Measurements from ENCODE around the gene BUD31.
"Not testable (repeated sequence)": the region's sequence is repeated elsewhere in the genome, so short reads cannot be mapped to it uniquely, and the experiment has no call there.

Gene BUD31

DNA sequence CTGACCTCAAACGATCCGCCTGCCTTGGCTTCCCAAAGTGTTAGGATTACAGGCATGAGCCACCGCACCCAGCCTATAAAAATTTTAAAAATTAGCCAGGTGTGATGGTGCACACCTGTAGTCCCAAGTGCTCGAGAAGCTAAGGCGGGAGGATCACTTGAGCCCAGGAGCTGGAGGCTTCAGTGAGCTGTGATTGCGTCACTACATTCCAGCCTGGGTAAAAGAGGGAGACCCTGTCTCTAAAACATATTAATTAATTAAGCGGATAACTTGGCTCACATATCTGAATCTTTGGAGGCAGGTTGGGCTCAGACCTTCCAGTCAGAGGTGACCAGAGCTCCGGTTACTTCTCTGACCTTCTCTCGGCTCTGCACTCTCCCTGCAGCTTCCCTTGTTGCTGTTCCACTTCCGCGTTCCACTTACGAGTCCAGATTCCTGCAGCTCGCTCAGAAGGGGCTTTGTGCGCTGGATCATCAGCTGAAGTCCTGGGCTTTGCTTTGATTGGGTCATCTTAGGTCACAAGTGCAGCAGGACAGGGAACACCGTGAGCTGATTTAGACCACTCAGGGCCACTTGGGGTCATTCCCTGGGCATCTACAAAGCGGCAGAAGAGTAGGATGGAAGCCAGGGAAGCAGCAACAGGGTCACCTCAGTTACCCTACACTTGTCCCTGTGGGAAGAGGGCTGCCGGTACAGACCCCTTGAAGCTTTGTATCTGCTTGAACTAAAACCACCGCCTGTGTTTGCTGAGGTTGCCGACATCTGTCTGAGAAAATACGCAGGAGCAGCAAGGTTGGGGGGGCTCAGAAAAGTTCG is 36.3 kb upstream of the BUD31 start:
- Histone ChIP-seq H3K27me3 (ENCODE audit: control insufficient read depth, insufficient read depth, low read length) (no peaks in the 10 kb centered on the region), H3K4me3 (ENCODE audit: low read length) (no peak overlapping the region), H3K27ac (ENCODE audit: low read length) (no peak overlapping the region)

DNA sequence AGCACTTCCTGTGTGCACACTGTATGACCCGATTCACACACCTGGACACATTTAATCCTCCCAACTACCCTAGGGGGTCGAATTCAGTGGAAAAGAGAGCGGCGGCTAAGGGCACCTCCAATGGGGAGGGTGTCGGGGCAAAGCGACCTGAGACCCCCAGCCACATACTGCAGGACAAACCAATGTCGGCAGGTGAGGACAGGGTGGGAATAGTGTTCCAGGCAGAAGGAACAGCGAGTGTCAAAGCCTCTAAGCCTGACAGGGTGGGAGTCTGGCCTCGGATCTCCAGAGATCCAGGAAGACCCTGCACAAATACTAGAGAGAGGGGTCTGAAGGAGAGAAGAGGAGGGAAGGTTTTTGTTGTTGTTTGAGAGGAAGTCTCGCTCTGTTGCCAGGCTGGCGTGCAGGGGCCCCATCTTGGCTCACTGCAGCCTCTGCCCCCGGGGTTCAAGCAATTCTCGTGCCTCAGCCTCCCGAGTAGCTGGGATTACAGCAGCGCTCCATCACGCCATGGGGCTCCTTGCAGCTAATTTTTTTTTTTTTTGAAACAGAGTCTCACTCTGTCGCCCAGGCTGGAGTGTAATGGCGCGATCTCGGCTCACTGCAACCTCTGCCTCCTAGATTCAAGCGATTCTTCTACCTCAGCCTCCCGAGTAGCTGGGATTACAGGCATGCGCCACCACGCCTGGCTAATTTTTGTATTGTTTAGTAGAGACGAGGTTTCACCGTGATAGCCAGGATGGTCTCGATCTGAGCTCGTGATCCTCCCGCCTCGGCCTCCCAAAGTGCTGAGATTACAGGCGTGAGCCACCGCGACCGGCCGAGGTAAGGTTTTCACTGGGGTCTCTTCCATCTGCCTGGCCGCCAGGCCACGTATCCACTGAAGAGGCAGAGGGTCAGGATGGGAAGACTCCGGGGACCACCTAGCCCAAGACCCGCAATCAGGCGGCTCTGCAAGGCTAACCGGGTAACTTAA is 35.4 kb upstream of the BUD31 start:
- DNase-seq (ENCODE audit: low read depth, low spot score) = no peak
- H3K4me3 ChIP-seq (ENCODE audit: low read length) = peak overlapping the region; percentile 79; the same call in 1 of the 2 replicates
- H3K9me3 ChIP-seq (ENCODE audit: control insufficient read depth, insufficient read depth, low read length) = no peaks in the 10 kb centered on the region
- WGBS (ENCODE audit: insufficient coverage, insufficient read length) = no CpG with 5 or more reads among the region's 41 CpGs
- no peaks in the 10 kb centered on the region for H3K36me3 ChIP-seq (ENCODE audit: control insufficient read depth, insufficient read depth, low read length)
- no peaks in the 10 kb centered on the region for H3K4me1 ChIP-seq (ENCODE audit: control insufficient read depth, insufficient read depth, low read length)
- H3K27ac ChIP-seq (ENCODE audit: low read length) = no peak overlapping the region
- no peaks in the 10 kb centered on the region for H3K27me3 ChIP-seq (ENCODE audit: control insufficient read depth, insufficient read depth, low read length)

More for the DNA sequence above, 36.3 kb upstream of the BUD31 start:
- WGBS (ENCODE audit: insufficient coverage, insufficient read length) = no CpG with 5 or more reads among the region's 21 CpGs
- no peak for DNase-seq (ENCODE audit: low read depth, low spot score)
- no peaks in the 10 kb centered on the region for H3K9me3 ChIP-seq (ENCODE audit: control insufficient read depth, insufficient read depth, low read length)
- H3K36me3 ChIP-seq (ENCODE audit: control insufficient read depth, insufficient read depth, low read length) = no peaks in the 10 kb centered on the region
- H3K4me1 ChIP-seq (ENCODE audit: control insufficient read depth, insufficient read depth, low read length) = no peaks in the 10 kb centered on the region

DNA sequence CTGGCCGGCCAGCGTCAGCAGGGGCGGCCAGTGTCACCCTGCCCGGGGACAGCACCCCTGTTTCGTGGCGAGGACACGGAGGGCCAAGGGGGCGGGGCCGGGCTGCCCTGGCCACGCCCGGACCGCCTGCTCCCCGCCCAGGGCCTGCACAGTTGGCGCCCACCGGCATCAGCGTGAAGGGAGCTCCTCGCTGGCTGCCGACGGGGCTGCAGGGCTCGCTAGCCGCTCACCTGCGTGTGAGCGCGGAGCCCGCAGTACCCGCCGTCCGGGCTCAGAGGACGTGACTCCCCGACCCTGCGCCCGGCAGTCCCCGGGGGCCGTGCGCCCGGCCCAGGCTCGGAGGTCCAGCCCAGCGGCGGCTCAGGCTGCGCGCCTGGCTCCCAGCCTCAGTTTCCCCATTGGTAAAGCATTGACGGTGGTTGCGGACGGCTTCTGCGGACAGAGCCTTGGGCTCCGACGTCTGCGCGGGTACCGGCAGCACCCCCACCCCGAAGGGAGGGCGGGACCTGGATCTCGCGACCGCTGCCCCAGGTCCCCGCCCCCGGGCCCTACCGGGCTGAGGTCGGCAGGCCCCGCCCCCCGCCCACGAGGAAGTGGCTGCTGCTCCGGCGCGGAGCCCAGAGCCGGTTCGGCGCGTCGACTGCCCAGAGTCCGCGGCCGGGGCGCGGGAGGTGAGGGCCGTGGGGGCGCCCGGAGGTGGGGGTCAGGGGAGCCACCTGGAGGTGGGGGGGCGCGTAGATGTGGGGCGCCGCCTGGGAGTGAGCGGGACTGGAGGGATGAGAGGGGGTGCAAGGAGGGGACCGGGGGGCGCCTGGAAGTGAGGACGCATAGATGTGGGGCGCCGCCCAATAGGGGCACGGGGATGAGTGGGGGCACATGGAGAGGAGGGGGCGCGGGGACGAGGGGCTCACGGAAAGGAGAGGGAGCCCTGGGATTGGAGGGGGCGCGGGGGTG is 34.4 kb upstream of the BUD31 start, which contains the start of gene ARPC1B:
TSS of gene ARPC1B (plus strand) at position 620 of the 954 bp plus-strand sequence. CDS start 10,985 bp downstream, outside the sequence.
- no peaks in the 10 kb centered on the region for H3K27me3 ChIP-seq (ENCODE audit: control insufficient read depth, insufficient read depth, low read length)
- H3K4me1 ChIP-seq (ENCODE audit: control insufficient read depth, insufficient read depth, low read length) = no peaks in the 10 kb centered on the region
- H3K27ac ChIP-seq (ENCODE audit: low read length) = no peak within 1 kb of the TSS
- no peak for DNase-seq (ENCODE audit: low read depth, low spot score)
- H3K36me3 ChIP-seq (ENCODE audit: control insufficient read depth, insufficient read depth, low read length) = no peaks in the 10 kb centered on the region
- H3K4me3 ChIP-seq (ENCODE audit: low read length) = peak within 1 kb of the TSS; percentile 79
- H3K9me3 ChIP-seq (ENCODE audit: control insufficient read depth, insufficient read depth, low read length) = no peaks in the 10 kb centered on the region
- no CpG with 5 or more reads among the region's 95 CpGs for WGBS (ENCODE audit: insufficient coverage, insufficient read length)

DNA sequence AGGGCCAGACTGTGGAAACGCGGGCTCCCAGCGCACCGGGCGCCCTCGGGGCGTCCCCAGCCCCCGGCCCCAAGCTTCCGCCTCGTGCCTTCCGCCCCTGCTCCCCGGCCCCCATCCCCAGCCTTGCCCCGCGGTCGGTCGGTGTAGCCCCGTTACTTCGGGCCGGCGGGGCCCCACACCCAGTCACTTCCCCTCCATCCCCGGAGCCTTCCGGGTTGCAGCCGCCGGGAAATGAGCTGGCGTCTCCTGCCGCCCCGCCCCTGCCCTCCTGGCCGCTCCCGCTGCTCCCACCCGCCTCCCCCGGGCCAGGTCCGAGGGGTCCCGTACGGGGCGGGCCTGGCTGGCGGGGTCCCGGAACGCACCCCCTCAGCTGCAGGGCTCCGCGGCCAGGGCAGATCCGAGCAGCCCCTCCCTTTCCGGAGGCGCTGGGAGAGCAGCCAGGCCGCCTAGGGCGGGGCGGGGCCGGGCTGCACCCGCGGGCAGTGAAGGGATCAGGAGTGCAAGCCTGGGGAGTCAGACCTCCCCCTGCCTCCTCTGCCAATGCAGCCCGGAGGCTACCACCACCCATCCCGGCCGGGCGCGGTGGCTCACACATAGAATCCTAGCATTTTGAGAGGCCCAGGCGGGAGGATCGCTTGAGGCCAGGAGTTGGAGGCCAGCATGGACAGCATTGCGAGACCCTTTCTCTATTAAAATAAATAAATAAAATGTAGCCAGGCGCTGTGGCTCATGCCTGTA is 33.5 kb upstream of the BUD31 start:
- Histone ChIP-seq H3K4me1 (ENCODE audit: control insufficient read depth, insufficient read depth, low read length) (peaks cover 1% of the 10 kb centered on the region; the same call in 1 of the 2 replicates), H3K9me3 (ENCODE audit: control insufficient read depth, insufficient read depth, low read length) (no peaks in the 10 kb centered on the region), H3K27me3 (ENCODE audit: control insufficient read depth, insufficient read depth, low read length) (no peaks in the 10 kb centered on the region), H3K4me3 (ENCODE audit: low read length) (peak overlapping the region; percentile 79), H3K36me3 (ENCODE audit: control insufficient read depth, insufficient read depth, low read length) (no peaks in the 10 kb centered on the region), H3K27ac (ENCODE audit: low read length) (no peak overlapping the region)
- no CpG with 5 or more reads among the region's 58 CpGs for WGBS (ENCODE audit: insufficient coverage, insufficient read length)
- DNase-seq (ENCODE audit: low read depth, low spot score) = no peak

DNA sequence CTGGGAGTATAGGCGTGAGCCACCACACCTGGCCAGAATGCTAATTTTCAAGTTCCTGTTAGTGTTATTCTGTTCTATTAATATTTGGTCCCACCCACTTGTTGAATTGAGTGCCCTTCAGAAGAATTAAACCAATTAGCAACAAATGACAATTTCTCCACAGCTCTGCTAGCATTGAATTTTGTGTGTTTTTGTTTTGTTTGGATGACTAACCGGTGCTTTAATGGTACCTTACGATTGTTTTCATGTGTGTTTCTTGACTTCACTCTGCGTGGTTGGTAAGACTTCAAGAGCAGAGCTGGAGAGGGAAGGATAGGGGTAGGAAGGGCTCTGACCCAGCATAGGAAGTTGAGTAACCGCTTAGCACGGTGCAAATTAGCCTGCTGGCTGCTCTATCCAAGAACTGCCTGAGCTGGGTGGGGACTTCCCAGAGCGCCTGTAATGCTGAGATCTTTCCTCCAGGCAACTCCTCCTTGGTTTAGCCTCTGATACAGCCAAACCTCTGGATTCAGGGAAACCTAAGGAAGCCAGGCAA is 29.7 kb upstream of the BUD31 start:
- DNase-seq (ENCODE audit: low read depth, low spot score) = no peak
- Histone ChIP-seq H3K4me1 (ENCODE audit: control insufficient read depth, insufficient read depth, low read length) (peaks cover 3% of the 10 kb centered on the region), H3K36me3 (ENCODE audit: control insufficient read depth, insufficient read depth, low read length) (peaks cover 3% of the 10 kb centered on the region; the same call in 1 of the 2 replicates), H3K4me3 (ENCODE audit: low read length) (no peak overlapping the region), H3K27ac (ENCODE audit: low read length) (no peak overlapping the region), H3K27me3 (ENCODE audit: control insufficient read depth, insufficient read depth, low read length) (no peaks in the 10 kb centered on the region), H3K9me3 (ENCODE audit: control insufficient read depth, insufficient read depth, low read length) (no peaks in the 10 kb centered on the region)
- WGBS (ENCODE audit: insufficient coverage, insufficient read length) = no CpG with 5 or more reads among the region's 7 CpGs

DNA sequence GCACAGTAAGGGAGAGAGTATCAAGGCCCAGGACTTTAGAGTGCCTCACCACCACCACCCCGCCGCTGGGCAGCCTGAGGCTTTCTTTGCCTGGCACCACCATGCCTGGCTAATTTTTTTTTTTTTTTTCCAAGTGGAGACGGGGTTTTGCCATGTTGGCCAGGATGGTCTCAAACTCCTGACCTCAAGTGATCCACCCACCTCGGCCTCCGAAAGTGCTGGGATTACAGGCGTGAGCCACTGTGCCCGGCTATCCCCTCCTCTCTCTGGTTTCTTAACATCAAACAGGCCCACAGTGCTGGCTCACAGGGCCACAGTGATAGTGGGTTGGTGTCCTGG is 29.1 kb upstream of the BUD31 start:
- not testable (repeated sequence) for DNase-seq (ENCODE audit: low read depth, low spot score); H3K9me3 ChIP-seq (ENCODE audit: control insufficient read depth, insufficient read depth, low read length); H3K36me3 ChIP-seq (ENCODE audit: control insufficient read depth, insufficient read depth, low read length); H3K27ac ChIP-seq (ENCODE audit: low read length); H3K27me3 ChIP-seq (ENCODE audit: control insufficient read depth, insufficient read depth, low read length); H3K4me1 ChIP-seq (ENCODE audit: control insufficient read depth, insufficient read depth, low read length); H3K4me3 ChIP-seq (ENCODE audit: low read length)
- no CpG with 5 or more reads among the region's 7 CpGs for WGBS (ENCODE audit: insufficient coverage, insufficient read length)

DNA sequence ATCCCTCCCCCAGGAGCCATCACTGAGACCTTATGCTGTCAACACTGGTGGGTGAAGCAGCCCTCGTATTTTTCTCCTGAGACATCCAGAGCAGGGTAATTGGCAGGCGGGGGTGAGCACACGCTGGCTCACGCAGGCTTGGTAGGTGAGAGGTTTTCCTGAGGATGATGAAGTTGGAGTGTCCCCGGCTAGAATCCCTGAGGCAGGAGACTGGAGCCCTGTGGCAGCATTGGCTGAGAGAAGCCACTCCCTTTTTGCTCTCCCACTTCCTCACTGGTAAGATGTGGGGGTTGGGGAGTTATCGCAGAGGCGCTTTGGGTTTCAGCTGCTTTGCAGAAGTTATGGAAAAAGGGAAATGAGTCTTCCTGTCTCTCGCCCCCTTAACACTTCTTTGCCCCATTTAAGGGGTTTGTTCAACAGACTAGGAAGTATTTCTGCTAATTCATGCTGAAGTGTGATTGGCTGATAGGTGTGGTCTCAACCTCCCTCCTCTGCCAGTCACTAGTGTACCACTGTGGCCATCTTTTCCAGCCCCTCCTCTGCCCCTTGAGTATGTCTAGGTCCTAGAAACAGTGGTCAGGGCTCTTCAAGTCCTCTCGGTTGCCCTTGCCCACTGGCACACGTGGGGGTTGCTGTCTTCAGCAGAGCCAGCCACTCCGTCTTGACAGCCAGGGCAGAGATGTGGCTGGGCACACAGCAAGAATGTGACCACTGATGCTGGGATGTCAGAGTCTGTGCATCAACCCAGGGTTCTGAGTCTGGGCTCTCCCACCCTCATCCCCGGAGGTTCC is 28.5 kb upstream of the BUD31 start:
- Histone ChIP-seq H3K27me3 (ENCODE audit: control insufficient read depth, insufficient read depth, low read length) (no peaks in the 10 kb centered on the region), H3K4me1 (ENCODE audit: control insufficient read depth, insufficient read depth, low read length) (peaks cover 3% of the 10 kb centered on the region), H3K36me3 (ENCODE audit: control insufficient read depth, insufficient read depth, low read length) (peaks cover 3% of the 10 kb centered on the region; the same call in 1 of the 2 replicates), H3K27ac (ENCODE audit: low read length) (no peak overlapping the region), H3K9me3 (ENCODE audit: control insufficient read depth, insufficient read depth, low read length) (no peaks in the 10 kb centered on the region), H3K4me3 (ENCODE audit: low read length) (no peak overlapping the region)
- no CpG with 5 or more reads among the region's 12 CpGs for WGBS (ENCODE audit: insufficient coverage, insufficient read length)
- no peak for DNase-seq (ENCODE audit: low read depth, low spot score)

DNA sequence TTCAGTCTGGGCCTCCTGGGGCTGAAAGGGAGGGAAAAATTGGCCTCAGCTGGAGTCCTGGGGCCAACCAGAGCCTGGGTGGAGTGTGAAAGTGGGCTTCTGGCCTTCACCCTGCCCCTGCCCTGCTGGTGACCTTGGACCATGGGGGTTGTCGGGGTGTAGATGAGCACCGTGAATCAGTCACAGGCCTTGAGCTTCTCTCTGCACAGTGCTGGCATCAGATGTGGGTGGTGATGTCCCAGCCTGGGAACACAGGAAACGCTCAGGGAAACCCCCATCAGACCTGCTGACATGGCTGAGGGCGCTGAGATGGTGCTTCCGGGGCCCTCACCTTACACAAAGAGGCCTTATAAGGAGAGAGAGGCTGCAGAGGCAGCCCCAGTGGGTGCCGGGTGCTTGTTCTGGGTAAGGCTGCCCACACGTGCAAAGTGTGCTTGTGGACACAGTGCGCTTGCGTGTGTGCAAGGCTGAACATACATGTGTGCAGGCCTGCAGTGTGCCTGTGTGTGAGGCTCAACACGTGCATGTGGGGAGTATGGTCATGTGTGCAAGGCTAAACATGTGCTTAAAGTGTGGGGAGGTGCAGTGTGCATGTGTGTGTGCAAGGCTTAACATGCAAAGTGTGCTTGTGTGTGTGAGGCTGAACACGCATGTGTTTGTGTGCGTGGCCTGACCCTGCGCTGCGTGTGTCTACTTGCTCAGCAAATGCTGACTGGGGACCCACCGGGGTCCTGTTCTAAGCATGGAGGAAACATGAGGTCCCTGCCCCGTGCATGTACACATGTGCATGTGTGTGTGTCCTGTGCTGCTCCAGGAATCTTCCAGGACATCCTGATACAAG is 27.7 kb upstream of the BUD31 start:
- Histone ChIP-seq H3K36me3 (ENCODE audit: control insufficient read depth, insufficient read depth, low read length) (peaks cover 3% of the 10 kb centered on the region; the same call in 1 of the 2 replicates), H3K4me3 (ENCODE audit: low read length) (no peak overlapping the region), H3K27ac (ENCODE audit: low read length) (no peak overlapping the region), H3K9me3 (ENCODE audit: control insufficient read depth, insufficient read depth, low read length) (no peaks in the 10 kb centered on the region), H3K27me3 (ENCODE audit: control insufficient read depth, insufficient read depth, low read length) (no peaks in the 10 kb centered on the region), H3K4me1 (ENCODE audit: control insufficient read depth, insufficient read depth, low read length) (peaks cover 3% of the 10 kb centered on the region)
- no peak for DNase-seq (ENCODE audit: low read depth, low spot score)
- WGBS (ENCODE audit: insufficient coverage, insufficient read length) = no CpG with 5 or more reads among the region's 16 CpGs

Data from iPS DF 6.9 (cell line).